OCI-LY1 (cell line): ENCODE results near the gene TULP3.

ENCODE experiments used
- H2AFZ ChIP-seq: fragments of 200-600 bp; sonication (generic), shearing (Covaris generic); 2 replicates; pipeline ENCODE4 v1.6.0; 2014; ENCODE audit warnings: antibody characterized with exemption, mild to moderate bottlenecking, low read length
- H3F3A ChIP-seq: fragments of 200-600 bp; sonication (generic), shearing (Covaris generic); 2 replicates; pipeline ENCODE4 v1.6.0; 2014; ENCODE audit warnings: mild to moderate bottlenecking, antibody characterized with exemption, low read length, moderate library complexity; ENCODE audit not compliant: insufficient read depth
- H3K27ac ChIP-seq: fragments of 200-600 bp; sonication (generic); 2 replicates; pipeline ENCODE4 v1.5.1; 2014; ENCODE audit warnings: low read length, mixed run types, mild to moderate bottlenecking, low read depth; ENCODE audit not compliant: poor library complexity, severe bottlenecking
- H3K27me3 ChIP-seq: fragments of 200-600 bp; sonication (generic); 2 replicates; pipeline ENCODE4 v1.6.0; 2014; ENCODE audit warnings: antibody characterized with exemption, mild to moderate bottlenecking, low read length, moderate library complexity; ENCODE audit not compliant: insufficient read depth
- H3K36me3 ChIP-seq: fragments of 200-600 bp; sonication (generic); 2 replicates; pipeline ENCODE4 v1.6.1; 2014; ENCODE audit warnings: mild to moderate bottlenecking, antibody characterized with exemption, low read length, moderate library complexity, mixed read lengths; ENCODE audit not compliant: insufficient read depth
- H3K4me1 ChIP-seq: fragments of 200-600 bp; sonication (generic); 2 replicates; pipeline ENCODE4 v1.5.1; 2014; ENCODE audit warnings: mild to moderate bottlenecking, low read length, moderate library complexity; ENCODE audit not compliant: insufficient read depth, severe bottlenecking
- H3K4me2 ChIP-seq: fragments of 200-600 bp; sonication (generic), shearing (Covaris generic); 2 replicates; pipeline ENCODE4 v1.6.1; 2014; ENCODE audit warnings: low read length
- H3K4me3 ChIP-seq: fragments of 200-600 bp; sonication (generic); 2 replicates; pipeline ENCODE4 v1.5.1; 2014; ENCODE audit warnings: low read length, low read depth, mild to moderate bottlenecking, mixed read lengths; ENCODE audit not compliant: poor library complexity, severe bottlenecking
- H3K79me2 ChIP-seq: fragments of 200-600 bp; shearing (Covaris generic); 2 replicates; pipeline ENCODE4 v1.6.1; 2016; ENCODE audit warnings: mixed run types, low read length, mixed read lengths; ENCODE audit not compliant: insufficient read depth
- H3K9ac ChIP-seq: fragments of 200-600 bp; sonication (generic), shearing (Covaris generic); 2 replicates; pipeline ENCODE4 v1.6.1; 2014; ENCODE audit warnings: mild to moderate bottlenecking, low read length, mixed read lengths
- H3K9me2 ChIP-seq: fragments of 200-600 bp; sonication (generic), shearing (Covaris generic); 2 replicates; pipeline ENCODE4 v1.6.1; 2014; ENCODE audit warnings: low read depth, mild to moderate bottlenecking, low read length, mixed read lengths
- H3K9me3 ChIP-seq: fragments of 200-600 bp; shearing (Covaris generic); 2 replicates; pipeline ENCODE4 v1.6.1; 2014; ENCODE audit warnings: low read length, mixed read lengths
- H4K20me1 ChIP-seq: fragments of 200-600 bp; sonication (generic), shearing (Covaris generic); 2 replicates; pipeline ENCODE4 v1.6.0; 2016; ENCODE audit warnings: mild to moderate bottlenecking, low read length; ENCODE audit not compliant: insufficient read depth
- CTCF ChIP-seq: fragments of 200-600 bp; sonication (generic), shearing (Covaris generic); IDR thresholded peaks from 2 replicates; pipeline ENCODE4 v1.5.1; 2017; ENCODE audit warnings: mild to moderate bottlenecking, antibody characterized with exemption, low read length, moderate library complexity, mixed read lengths
- EZH2 ChIP-seq: fragments of 200-600 bp; sonication (generic), shearing (Covaris generic); IDR thresholded peaks from 2 replicates; pipeline ENCODE4 v1.8.0; 2017; ENCODE audit warnings: borderline replicate concordance, mixed run types, mild to moderate bottlenecking, antibody characterized with exemption, low read length, moderate library complexity, mixed read lengths

TULP3 gene

GRCh38 chr12:2977776-2978175 is 87.1 kb downstream of the TULP3 start:
- Histone ChIP-seq H3K9ac (no peak overlapping the region), H4K20me1 (no peaks in the 10 kb centered on the region), H3K4me3 (no peak overlapping the region), H2AFZ (no peak overlapping the region), H3K27me3 (no peaks in the 10 kb centered on the region), H3F3A (no peaks in the 10 kb centered on the region), H3K36me3 (no peaks in the 10 kb centered on the region; the same call in 1 of the 2 replicates), H3K9me3 (no peaks in the 10 kb centered on the region), H3K27ac (no peak overlapping the region), H3K9me2 (no peaks in the 10 kb centered on the region), H3K4me1 (no peaks in the 10 kb centered on the region), H3K79me2 (no peaks in the 10 kb centered on the region), H3K4me2 (no peak overlapping the region)
- TF ChIP-seq CTCF, result no peak
- no peak for TF ChIP-seq EZH2

GRCh38 chr12:2979806-2980205 is 89.1 kb downstream of the TULP3 start:
- no peaks in the 10 kb centered on the region for H3K9me2 ChIP-seq
- no peaks in the 10 kb centered on the region for H3K36me3 ChIP-seq
- H4K20me1 ChIP-seq, result no peaks in the 10 kb centered on the region
- H3K4me2 ChIP-seq, result no peak overlapping the region
- no peaks in the 10 kb centered on the region for H3K79me2 ChIP-seq
- no peaks in the 10 kb centered on the region for H3K9me3 ChIP-seq
- H3K27me3 ChIP-seq, result no peaks in the 10 kb centered on the region
- no peak overlapping the region for H2AFZ ChIP-seq
- TF ChIP-seq CTCF, result no peak
- no peak for TF ChIP-seq EZH2
- H3K27ac ChIP-seq, result no peak overlapping the region
- no peaks in the 10 kb centered on the region for H3K4me1 ChIP-seq
- H3K9ac ChIP-seq, result no peak overlapping the region
- no peak overlapping the region for H3K4me3 ChIP-seq
- no peaks in the 10 kb centered on the region for H3F3A ChIP-seq

- Histone ChIP-seq H3K36me3 (no peaks in the 10 kb centered on the region), H3K4me2 (no peak overlapping the region), H3K9ac (no peak overlapping the region), H3K27ac (no peak overlapping the region), H4K20me1 (no peaks in the 10 kb centered on the region), H3K4me3 (no peak overlapping the region), H3F3A (no peaks in the 10 kb centered on the region), H3K79me2 (no peaks in the 10 kb centered on the region), H3K4me1 (no peaks in the 10 kb centered on the region), H3K9me3 (no peaks in the 10 kb centered on the region), H3K9me2 (no peaks in the 10 kb centered on the region), H2AFZ (no peak overlapping the region), H3K27me3 (no peaks in the 10 kb centered on the region)
- no peak for TF ChIP-seq CTCF
- TF ChIP-seq EZH2, result no peak
Measured at GRCh38 chr12:2980630-2981029, 89.9 kb downstream of the TULP3 start.
